H9 (cell line): ENCODE results near the gene MTARC1. TPM values are rescaled to one million over a fixed set of nuclear protein-coding genes. Genes with fewer than 3 reads are reported as not detected.

ENCODE experiments used
- DNase-seq: peaks from one replicate; pipeline ENCODE4 v3.0.0-alpha.2; 2017
- H2AFZ ChIP-seq: one replicate; pipeline ENCODE4 v1.6.1; 2013; ENCODE audit warnings: mild to moderate bottlenecking, low read length, control low read depth, moderate library complexity
- H2AK5ac ChIP-seq: 2 replicates; pipeline ENCODE4 v1.6.1; 2013; ENCODE audit warnings: low read length, control low read depth, mixed read lengths; ENCODE audit not compliant: insufficient read length
- H2BK120ac ChIP-seq: one replicate; pipeline ENCODE4 v1.6.1; 2013; ENCODE audit warnings: low read depth, mild to moderate bottlenecking, low read length, control low read depth, inconsistent platforms; ENCODE audit not compliant: poor library complexity, severe bottlenecking
- H2BK12ac ChIP-seq: 2 replicates; pipeline ENCODE4 v1.6.1; 2013; ENCODE audit warnings: low read length, control low read depth, mixed read lengths, low read depth; ENCODE audit not compliant: insufficient read length
- H2BK15ac ChIP-seq: 2 replicates; pipeline ENCODE4 v1.6.1; 2013; ENCODE audit warnings: low read depth, low read length, control low read depth
- H2BK20ac ChIP-seq: one replicate; pipeline ENCODE4 v1.6.1; 2013; ENCODE audit warnings: low read depth, mild to moderate bottlenecking, low read length, control low read depth, inconsistent platforms; ENCODE audit not compliant: poor library complexity, severe bottlenecking
- H2BK5ac ChIP-seq: 2 replicates; pipeline ENCODE4 v1.6.1; 2013; ENCODE audit warnings: low read length, control low read depth, mixed read lengths; ENCODE audit not compliant: insufficient read length
- H3K14ac ChIP-seq: 2 replicates; pipeline ENCODE4 v1.6.1; 2013; ENCODE audit warnings: low read length, control low read depth; ENCODE audit not compliant: insufficient read depth
- H3K18ac ChIP-seq: 2 replicates; pipeline ENCODE4 v1.6.1; 2013; ENCODE audit warnings: low read depth, mild to moderate bottlenecking, mixed read lengths, low read length, control low read depth; ENCODE audit not compliant: insufficient read length
- H3K23ac ChIP-seq: 2 replicates; pipeline ENCODE4 v1.6.1; 2013; ENCODE audit warnings: low read length, control low read depth, mixed read lengths, low read depth; ENCODE audit not compliant: insufficient read length
- H3K23me2 ChIP-seq: 2 replicates; pipeline ENCODE4 v1.6.1; 2013; ENCODE audit warnings: low read depth, mild to moderate bottlenecking, mixed read lengths, low read length, control low read depth; ENCODE audit not compliant: insufficient read length, poor library complexity, severe bottlenecking
- H3K27ac ChIP-seq: 2 replicates; pipeline ENCODE4 v1.5.1; 2013; ENCODE audit warnings: low read length, control low read depth, mixed read lengths, low read depth; ENCODE audit not compliant: insufficient read length
- H3K27me3 ChIP-seq: 2 replicates; pipeline ENCODE4 v1.6.1; 2013; ENCODE audit warnings: low read length, control low read depth, inconsistent platforms; ENCODE audit not compliant: insufficient read depth
- H3K4ac ChIP-seq: 2 replicates; pipeline ENCODE4 v1.6.1; 2013; ENCODE audit warnings: low read depth, mild to moderate bottlenecking, control low read depth, inconsistent platforms, low read length, moderate library complexity
- H3K4me1 ChIP-seq: 2 replicates; pipeline ENCODE4 v1.6.1; 2013; ENCODE audit warnings: low read length, control low read depth, inconsistent platforms; ENCODE audit not compliant: insufficient read depth
- H3K4me2 ChIP-seq: 2 replicates; pipeline ENCODE4 v1.6.1; 2013; ENCODE audit warnings: low read length, control low read depth, mixed read lengths; ENCODE audit not compliant: insufficient read length, insufficient read depth
- H3K56ac ChIP-seq: 2 replicates; pipeline ENCODE4 v1.6.1; 2013; ENCODE audit warnings: low read depth, mild to moderate bottlenecking, mixed read lengths, low read length, control low read depth; ENCODE audit not compliant: insufficient read length
- H3K79me1 ChIP-seq: 2 replicates; pipeline ENCODE4 v1.6.1; 2013; ENCODE audit warnings: low read depth, mild to moderate bottlenecking, moderate library complexity, low read length, control low read depth, inconsistent platforms; ENCODE audit not compliant: insufficient read depth, poor library complexity, severe bottlenecking
- H3K79me2 ChIP-seq: 2 replicates; pipeline ENCODE4 v1.6.1; 2013; ENCODE audit warnings: low read length, control low read depth, inconsistent platforms; ENCODE audit not compliant: insufficient read depth
- H3K9ac ChIP-seq: 2 replicates; pipeline ENCODE4 v1.6.1; 2013; ENCODE audit warnings: low read length, control low read depth, mixed read lengths; ENCODE audit not compliant: insufficient read length; ENCODE audit errors: extremely low read depth
- H3K9me3 ChIP-seq: one replicate; pipeline ENCODE4 v1.6.1; 2013; ENCODE audit warnings: low read depth, low read length, inconsistent platforms; ENCODE audit not compliant: control insufficient read depth
- H3T11ph ChIP-seq: one replicate; pipeline ENCODE4 v1.6.1; 2013; ENCODE audit warnings: mild to moderate bottlenecking, low read length, control low read depth, inconsistent platforms
- H4K20me1 ChIP-seq: one replicate; pipeline ENCODE4 v1.6.1; 2013; ENCODE audit not compliant: control insufficient read depth, insufficient read length, insufficient read depth
- H4K5ac ChIP-seq: 2 replicates; pipeline ENCODE4 v1.6.1; 2013; ENCODE audit warnings: low read depth, mild to moderate bottlenecking, mixed read lengths, low read length, control low read depth; ENCODE audit not compliant: insufficient read length
- H4K8ac ChIP-seq: replicated peaks from 2 replicates; pipeline ENCODE4 v1.6.1; 2013; ENCODE audit warnings: low read length, control low read depth, mixed read lengths, low read depth; ENCODE audit not compliant: insufficient read length
- H4K91ac ChIP-seq: 2 replicates; pipeline ENCODE4 v1.6.1; 2013; ENCODE audit warnings: low read depth, mild to moderate bottlenecking, moderate library complexity, mixed read lengths, low read length, control low read depth; ENCODE audit not compliant: insufficient read length
- H3K27ac Mint-ChIP-seq, 3 experiments: 2 replicates in 2 of 3; 3 replicates in 1 of 3; pipeline ENCODE4 v1.8.0; 2020 to 2021; ENCODE audit warnings: mixed read lengths in 3 of 3, mild to moderate bottlenecking in 1 of 3, moderate library complexity in 1 of 3
- H3K27me3 Mint-ChIP-seq: 2 replicates; pipeline ENCODE4 v1.8.0; 2021; ENCODE audit warnings: low read depth, mild to moderate bottlenecking, moderate library complexity, mixed read lengths
- H3K36me3 Mint-ChIP-seq, 3 experiments: 2 replicates in 2 of 3; 3 replicates in 1 of 3; pipeline ENCODE4 v1.8.0; 2020 to 2021; ENCODE audit warnings: low read depth in 3 of 3, mixed read lengths in 3 of 3; ENCODE audit not compliant: insufficient read depth in 1 of 3
- H3K4me1 Mint-ChIP-seq, 2 experiments: 2 replicates each; pipeline ENCODE4 v1.8.0; 2020; ENCODE audit warnings: mixed read lengths in 2 of 2
- H3K4me3 Mint-ChIP-seq, 2 experiments: 2 replicates in 1 of 2; 3 replicates in 1 of 2; pipeline ENCODE4 v1.8.0; 2020 to 2021; ENCODE audit warnings: mild to moderate bottlenecking in 2 of 2, mixed read lengths in 2 of 2, moderate library complexity in 1 of 2
- H3K9me3 Mint-ChIP-seq, 2 experiments: 2 replicates in 1 of 2; 3 replicates in 1 of 2; pipeline ENCODE4 v1.8.0; 2020; ENCODE audit warnings: mild to moderate bottlenecking in 2 of 2, mixed read lengths in 2 of 2, moderate library complexity in 1 of 2
- WGBS: extraction: QIAGEN DNeasy Blood & Tissue Kit; methylation state at CpG from one replicate; pipeline ENCODE4 v1.1.7; 2013; ENCODE audit warnings: missing lambda C conversion rate, low lambda C conversion rate, mixed read lengths; ENCODE audit not compliant: insufficient read length; ENCODE audit errors: extremely low coverage; 5-methylcytosine and 5-hydroxymethylcytosine counted together
- total RNA-seq: library from RNA; stranded (reverse); gene quantifications from 2 replicates; pipeline ENCODE4 v1.2.1, GENCODE V29; 2021
- TF ChIP-seq, protein P1 (sequence below): fragments of 200-600 bp; sonication (generic); conservative IDR thresholded peaks from 3 replicates; pipeline ENCODE4 v1.8.0; 2021; ENCODE audit warnings: antibody characterized with exemption, mild to moderate bottlenecking

Gene MTARC1
- total RNA-seq, 1 experiment from 2014 or later = 33.7 TPM

GRCh38 chr1:220827445-220828178 lies 40.9 kb downstream of the MTARC1 start:
- WGBS = no CpG with 5 or more reads among the region's 4 CpGs
- no peak overlapping the region for H3K18ac ChIP-seq
- H3K27me3 ChIP-seq = no peaks in the 10 kb centered on the region
- H4K8ac ChIP-seq = no peak overlapping the region
- no peak overlapping the region for H3K56ac ChIP-seq
- H2BK12ac ChIP-seq = no peak overlapping the region
- H4K5ac ChIP-seq = no peak overlapping the region
- Mint-ChIP-seq H3K9me3 (no peaks in the 10 kb centered on the region), H3K36me3 (no peaks in the 10 kb centered on the region), H3K4me1 (peaks cover 12 to 16% of the 10 kb centered on the region in 2 experiments), H3K27ac (peak overlapping the region in 2 of 3 experiments; percentile 33 to 74; a peak in 2 of 7 replicates), H3K27me3 (no peaks in the 10 kb centered on the region; the same call in none of the 2 replicates), H3K4me3 (no peak overlapping the region)
- no peaks in the 10 kb centered on the region for H3K9me3 ChIP-seq
- no peak overlapping the region for H3K9ac ChIP-seq
- H4K20me1 ChIP-seq = peaks cover 2% of the 10 kb centered on the region
- H2BK15ac ChIP-seq = no peak overlapping the region
- no peak overlapping the region for H2BK120ac ChIP-seq
- H3K23ac ChIP-seq = no peak overlapping the region
- TF ChIP-seq, protein P1, sequence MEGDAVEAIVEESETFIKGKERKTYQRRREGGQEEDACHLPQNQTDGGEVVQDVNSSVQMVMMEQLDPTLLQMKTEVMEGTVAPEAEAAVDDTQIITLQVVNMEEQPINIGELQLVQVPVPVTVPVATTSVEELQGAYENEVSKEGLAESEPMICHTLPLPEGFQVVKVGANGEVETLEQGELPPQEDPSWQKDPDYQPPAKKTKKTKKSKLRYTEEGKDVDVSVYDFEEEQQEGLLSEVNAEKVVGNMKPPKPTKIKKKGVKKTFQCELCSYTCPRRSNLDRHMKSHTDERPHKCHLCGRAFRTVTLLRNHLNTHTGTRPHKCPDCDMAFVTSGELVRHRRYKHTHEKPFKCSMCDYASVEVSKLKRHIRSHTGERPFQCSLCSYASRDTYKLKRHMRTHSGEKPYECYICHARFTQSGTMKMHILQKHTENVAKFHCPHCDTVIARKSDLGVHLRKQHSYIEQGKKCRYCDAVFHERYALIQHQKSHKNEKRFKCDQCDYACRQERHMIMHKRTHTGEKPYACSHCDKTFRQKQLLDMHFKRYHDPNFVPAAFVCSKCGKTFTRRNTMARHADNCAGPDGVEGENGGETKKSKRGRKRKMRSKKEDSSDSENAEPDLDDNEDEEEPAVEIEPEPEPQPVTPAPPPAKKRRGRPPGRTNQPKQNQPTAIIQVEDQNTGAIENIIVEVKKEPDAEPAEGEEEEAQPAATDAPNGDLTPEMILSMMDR = no peak
- no peaks in the 10 kb centered on the region for H3K79me1 ChIP-seq
- no peak overlapping the region for H4K91ac ChIP-seq
- H3K4me2 ChIP-seq = no peak overlapping the region
- no peaks in the 10 kb centered on the region; the same call in 1 of the 2 replicates for H3K4me1 ChIP-seq
- no peak overlapping the region for H2BK20ac ChIP-seq
- H3K4ac ChIP-seq = no peak overlapping the region
- no peaks in the 10 kb centered on the region for H3K23me2 ChIP-seq
- no peak overlapping the region for H2AK5ac ChIP-seq
- H3T11ph ChIP-seq = no peak overlapping the region
- no peak overlapping the region for H2AFZ ChIP-seq
- no peak for DNase-seq
- H3K79me2 ChIP-seq = no peaks in the 10 kb centered on the region
- no peak overlapping the region for H3K14ac ChIP-seq
- no peak overlapping the region for H3K27ac ChIP-seq
- H2BK5ac ChIP-seq = no peak overlapping the region
